Measurements from ENCODE around the gene SCAF1. TPM values are rescaled to one million over a fixed set of nuclear protein-coding genes. Genes with fewer than 3 reads are reported as not detected.

SCAF1 gene
- polyA plus RNA-seq, 2 of the 4 experiments (the other 2 are of a cell fraction) = 4.0 to 47.9 TPM

DNA sequence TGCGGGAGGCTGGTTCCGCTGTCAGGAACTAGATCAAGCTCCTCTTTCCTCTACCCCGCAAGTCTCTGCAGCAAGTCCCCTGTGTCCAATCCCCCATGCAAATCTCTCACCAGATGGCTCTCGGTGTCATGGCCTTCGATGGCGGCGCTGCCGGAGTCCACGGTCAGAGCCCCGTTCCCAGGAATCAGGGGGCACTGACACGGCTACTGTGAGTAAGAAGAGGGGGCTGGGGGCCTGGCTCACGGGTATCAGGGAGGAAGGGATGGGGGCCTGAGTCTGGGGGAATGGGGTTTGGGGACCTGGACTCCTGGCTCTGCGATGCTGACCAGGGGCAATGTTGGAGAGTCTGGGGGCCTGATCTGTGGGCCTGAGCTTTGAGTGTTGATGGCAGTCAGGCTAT, 4.0 kb downstream of the SCAF1 start:
- no peak overlapping the region for H3K27ac ChIP-seq
- DNase-seq (ENCODE audit: low read depth in 1 of 2, low spot score in 1 of 2) = no peak
- H3K4me1 ChIP-seq = peaks cover 17% of the 10 kb centered on the region
- no peak overlapping the region for H3K4me3 ChIP-seq
- no peak overlapping the region for H3K4me2 ChIP-seq
- WGBS (ENCODE audit: missing lambda C conversion rate) = 94% methylated on average over 12 of the region's 13 CpGs
- no peaks in the 10 kb centered on the region for H3K9me3 ChIP-seq
- CTCF ChIA-PET = interaction anchor here (0.7 to 12.4 kb wide), 8 partner anchors 14 to 143 kb away, joined by 3 to 134 read pairs (median 6); partner anchors contain the start of genes BCL2L12, IRF3 and PRMT1
- ATAC-seq = no peak
- POLR2A ChIA-PET = no interaction called here
- no peak for TF ChIP-seq PBX3 (IDR thresholded peaks at IDR 0.05)
- TF ChIP-seq ZFP36 (IDR thresholded peaks at IDR 0.05; ENCODE audit: borderline replicate concordance, partially characterized antibody) = no peak
- no peak for TF ChIP-seq HOXB13 (CRISPR knock-in tag; IDR thresholded peaks at IDR 0.05; ENCODE audit: low read depth)
- no peak for TF ChIP-seq KDM1A (IDR thresholded peaks at IDR 0.05; ENCODE audit: low read depth)
- TF ChIP-seq MAX (IDR thresholded peaks at IDR 0.05) = no peak
- TF ChIP-seq ZC3H11A (IDR thresholded peaks at IDR 0.05) = no peak
- TF ChIP-seq NFE2L2 (conservative IDR thresholded peaks at IDR 0.05; ENCODE audit: low read length) = no peak
- TF ChIP-seq RCOR1 (IDR thresholded peaks at IDR 0.05; ENCODE audit: low read depth, low read length) = no peak
- no peak for TF ChIP-seq CEBPB (IDR thresholded peaks at IDR 0.05)
- TF ChIP-seq, protein P1, sequence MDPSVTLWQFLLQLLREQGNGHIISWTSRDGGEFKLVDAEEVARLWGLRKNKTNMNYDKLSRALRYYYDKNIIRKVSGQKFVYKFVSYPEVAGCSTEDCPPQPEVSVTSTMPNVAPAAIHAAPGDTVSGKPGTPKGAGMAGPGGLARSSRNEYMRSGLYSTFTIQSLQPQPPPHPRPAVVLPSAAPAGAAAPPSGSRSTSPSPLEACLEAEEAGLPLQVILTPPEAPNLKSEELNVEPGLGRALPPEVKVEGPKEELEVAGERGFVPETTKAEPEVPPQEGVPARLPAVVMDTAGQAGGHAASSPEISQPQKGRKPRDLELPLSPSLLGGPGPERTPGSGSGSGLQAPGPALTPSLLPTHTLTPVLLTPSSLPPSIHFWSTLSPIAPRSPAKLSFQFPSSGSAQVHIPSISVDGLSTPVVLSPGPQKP (IDR thresholded peaks at IDR 0.05; ENCODE audit: low read depth, low read length) = no peak
- no peak for TF ChIP-seq CHD2 (IDR thresholded peaks at IDR 0.05; ENCODE audit: low read length, partially characterized antibody)
- no peak for TF ChIP-seq MAFK (IDR thresholded peaks at IDR 0.05; ENCODE audit: partially characterized antibody)
- no peak for TF ChIP-seq JUN (IDR thresholded peaks at IDR 0.05)
- TF ChIP-seq FOSB (CRISPR knock-in tag; IDR thresholded peaks at IDR 0.05) = no peak
- no peak for TF ChIP-seq PHF8 (IDR thresholded peaks at IDR 0.05; ENCODE audit: borderline replicate concordance, low read depth)
- TF ChIP-seq HMGXB4 (CRISPR knock-in tag; IDR thresholded peaks at IDR 0.05; ENCODE audit: borderline replicate concordance) = no peak
- no peak for TF ChIP-seq REST (IDR thresholded peaks at IDR 0.05)
- TF ChIP-seq, protein P2, sequence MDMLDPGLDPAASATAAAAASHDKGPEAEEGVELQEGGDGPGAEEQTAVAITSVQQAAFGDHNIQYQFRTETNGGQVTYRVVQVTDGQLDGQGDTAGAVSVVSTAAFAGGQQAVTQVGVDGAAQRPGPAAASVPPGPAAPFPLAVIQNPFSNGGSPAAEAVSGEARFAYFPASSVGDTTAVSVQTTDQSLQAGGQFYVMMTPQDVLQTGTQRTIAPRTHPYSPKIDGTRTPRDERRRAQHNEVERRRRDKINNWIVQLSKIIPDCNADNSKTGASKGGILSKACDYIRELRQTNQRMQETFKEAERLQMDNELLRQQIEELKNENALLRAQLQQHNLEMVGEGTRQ (IDR thresholded peaks at IDR 0.05) = no peak
- no peak for TF ChIP-seq GATA3 (IDR thresholded peaks at IDR 0.05; ENCODE audit: borderline replicate concordance)
- TF ChIP-seq BCL3 (IDR thresholded peaks at IDR 0.05) = no peak
- FAIRE-seq = no peak
